Gastroesophageal sphincter (tissue), 4 donors: ENCODE results near the gene G6PC3. TPM values are rescaled to one million over a fixed set of nuclear protein-coding genes. Genes with fewer than 3 reads are reported as not detected.

Experiments used
- ATAC-seq: fragments of 150-250 bp; one replicate; pipeline ENCODE4 v1.9.1; 2016; ENCODE audit warnings: mild to moderate bottlenecking, moderate library complexity
- H3K27ac ChIP-seq, 4 donors: fragments of 200-600 bp; sonication (generic) in 3 of 4; 1 replicate in 3 of 4; 2 replicates in 1 of 4; pipeline ENCODE4 v1.5.1; 2016 to 2019
- H3K27me3 ChIP-seq: fragments of 200-600 bp; sonication (generic); one replicate; pipeline ENCODE4 v1.5.1; 2019
- H3K36me3 ChIP-seq, 2 donors: fragments of 200-600 bp; sonication (generic); one replicate each; pipeline ENCODE4 v1.5.1; 2019; ENCODE audit warnings: control low read depth in 1 of 2
- H3K4me1 ChIP-seq, 3 donors: fragments of 200-600 bp; sonication (generic); 1 replicate in 2 of 3; 2 replicates in 1 of 3; pipeline ENCODE4 v1.5.1; 2016 to 2019; ENCODE audit warnings: control low read depth in 2 of 3
- H3K4me3 ChIP-seq, 2 donors: fragments of 200-600 bp; sonication (generic); one replicate each; pipeline ENCODE4 v1.5.1; 2019; ENCODE audit warnings: mild to moderate bottlenecking in 1 of 2, moderate library complexity in 1 of 2
- H3K9me3 ChIP-seq, 3 donors: fragments of 200-600 bp; sonication (generic); one replicate each; pipeline ENCODE4 v1.5.1; 2017 to 2019; ENCODE audit warnings: control low read depth in 2 of 3
- EP300 ChIP-seq: sonication (generic); formaldehyde crosslinking; IDR thresholded peaks from one replicate; pipeline ENCODE4 v1.6.1; 2017; ENCODE audit warnings: antibody characterized with exemption, mild to moderate bottlenecking
- POLR2A ChIP-seq, 2 donors: fragments of 450-650 bp; IDR thresholded peaks; one replicate each; pipeline ENCODE4 v1.6.1; 2017; ENCODE audit warnings: antibody characterized with exemption in 2 of 2, mild to moderate bottlenecking in 2 of 2, moderate library complexity in 1 of 2
- POLR2AphosphoS5 ChIP-seq: sonication (generic); formaldehyde crosslinking; IDR thresholded peaks from one replicate; pipeline ENCODE4 v1.6.1; 2017; ENCODE audit warnings: antibody characterized with exemption
- WGBS, 2 donors: methylation state at CpG; one replicate each; pipeline ENCODE4 v1.1.5; 2018; ENCODE audit warnings: low coverage in 1 of 2; 5-methylcytosine and 5-hydroxymethylcytosine counted together
- total RNA-seq, 4 donors: library from RNA; depleted of rRNA; stranded (reverse); fragments of >200 nt; gene quantifications; one replicate each; pipeline ENCODE4 v1.1.0, GENCODE V29; 2016
- TF ChIP-seq, protein P1 (sequence below), 4 experiments: fragments of 200-600 bp in 2 of 4; fragments of 450-650 bp in 2 of 4; sonication (generic) in 1 of 4; IDR thresholded peaks; one replicate each; pipeline ENCODE4 v1.5.1; 2017 to 2019; ENCODE audit warnings: antibody characterized with exemption in 4 of 4, mild to moderate bottlenecking in 2 of 4, moderate library complexity in 2 of 4

The G6PC3 gene
- total RNA-seq, 4 donors from 2014 or later: 22.1 to 27.5 (median 26.2) TPM

DNA sequence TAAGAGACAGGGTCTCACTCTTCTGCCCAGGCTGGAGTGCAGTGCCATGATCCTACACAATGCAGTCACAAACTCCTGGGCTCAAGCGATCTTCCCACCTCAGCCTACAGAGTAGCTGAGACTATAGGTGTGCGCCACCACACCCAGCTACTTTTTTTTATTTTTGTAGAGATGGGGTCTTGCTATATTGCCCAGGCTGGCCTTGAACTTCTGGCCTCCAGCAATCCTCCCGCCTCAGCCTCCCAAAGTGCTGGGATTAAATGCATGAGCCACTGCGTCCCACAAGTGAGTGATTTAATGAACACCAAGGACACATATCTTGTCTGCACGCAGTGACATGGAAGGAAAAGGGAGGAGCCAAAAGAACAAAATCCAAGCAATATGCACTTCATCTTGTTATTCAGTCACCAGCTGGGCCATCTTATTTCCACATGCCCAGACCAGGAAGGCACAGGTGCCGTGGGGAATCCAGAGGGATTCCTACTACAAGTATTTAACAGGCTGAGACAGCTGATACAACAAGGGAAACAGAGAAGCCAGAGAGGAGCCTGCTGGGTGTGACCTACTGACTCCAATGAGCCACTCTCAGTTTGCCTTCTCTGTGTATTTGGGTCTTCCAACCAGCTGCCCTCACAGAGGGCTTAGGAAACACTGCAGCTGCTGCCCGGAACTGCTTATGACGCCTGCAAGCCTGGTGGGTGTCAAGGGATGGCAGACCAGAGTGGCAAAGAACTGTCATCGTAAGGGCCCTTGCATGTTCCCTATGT is 21.1 kb upstream of the G6PC3 start:
- ATAC-seq: no peak
- Histone ChIP-seq H3K27me3 (no peaks in the 10 kb centered on the region), H3K36me3 (peaks cover 0 to 74% of the 10 kb centered on the region in 2 donors), H3K9me3 (no peaks in the 10 kb centered on the region), H3K27ac (no peak overlapping the region), H3K4me3 (no peak overlapping the region), H3K4me1 (peaks cover 0 to 23% (median 3%) of the 10 kb centered on the region in 3 donors)
- TF ChIP-seq, protein P1, sequence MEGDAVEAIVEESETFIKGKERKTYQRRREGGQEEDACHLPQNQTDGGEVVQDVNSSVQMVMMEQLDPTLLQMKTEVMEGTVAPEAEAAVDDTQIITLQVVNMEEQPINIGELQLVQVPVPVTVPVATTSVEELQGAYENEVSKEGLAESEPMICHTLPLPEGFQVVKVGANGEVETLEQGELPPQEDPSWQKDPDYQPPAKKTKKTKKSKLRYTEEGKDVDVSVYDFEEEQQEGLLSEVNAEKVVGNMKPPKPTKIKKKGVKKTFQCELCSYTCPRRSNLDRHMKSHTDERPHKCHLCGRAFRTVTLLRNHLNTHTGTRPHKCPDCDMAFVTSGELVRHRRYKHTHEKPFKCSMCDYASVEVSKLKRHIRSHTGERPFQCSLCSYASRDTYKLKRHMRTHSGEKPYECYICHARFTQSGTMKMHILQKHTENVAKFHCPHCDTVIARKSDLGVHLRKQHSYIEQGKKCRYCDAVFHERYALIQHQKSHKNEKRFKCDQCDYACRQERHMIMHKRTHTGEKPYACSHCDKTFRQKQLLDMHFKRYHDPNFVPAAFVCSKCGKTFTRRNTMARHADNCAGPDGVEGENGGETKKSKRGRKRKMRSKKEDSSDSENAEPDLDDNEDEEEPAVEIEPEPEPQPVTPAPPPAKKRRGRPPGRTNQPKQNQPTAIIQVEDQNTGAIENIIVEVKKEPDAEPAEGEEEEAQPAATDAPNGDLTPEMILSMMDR (IDR thresholded peaks at IDR 0.05): no peak
- TF ChIP-seq EP300: no peak
- TF ChIP-seq POLR2A (IDR thresholded peaks at IDR 0.05): no peak
- no peak for TF ChIP-seq POLR2AphosphoS5
- WGBS, 2 donors: 92 to 100% methylated on average over 3 to 6 of the region's 9 CpGs

DNA sequence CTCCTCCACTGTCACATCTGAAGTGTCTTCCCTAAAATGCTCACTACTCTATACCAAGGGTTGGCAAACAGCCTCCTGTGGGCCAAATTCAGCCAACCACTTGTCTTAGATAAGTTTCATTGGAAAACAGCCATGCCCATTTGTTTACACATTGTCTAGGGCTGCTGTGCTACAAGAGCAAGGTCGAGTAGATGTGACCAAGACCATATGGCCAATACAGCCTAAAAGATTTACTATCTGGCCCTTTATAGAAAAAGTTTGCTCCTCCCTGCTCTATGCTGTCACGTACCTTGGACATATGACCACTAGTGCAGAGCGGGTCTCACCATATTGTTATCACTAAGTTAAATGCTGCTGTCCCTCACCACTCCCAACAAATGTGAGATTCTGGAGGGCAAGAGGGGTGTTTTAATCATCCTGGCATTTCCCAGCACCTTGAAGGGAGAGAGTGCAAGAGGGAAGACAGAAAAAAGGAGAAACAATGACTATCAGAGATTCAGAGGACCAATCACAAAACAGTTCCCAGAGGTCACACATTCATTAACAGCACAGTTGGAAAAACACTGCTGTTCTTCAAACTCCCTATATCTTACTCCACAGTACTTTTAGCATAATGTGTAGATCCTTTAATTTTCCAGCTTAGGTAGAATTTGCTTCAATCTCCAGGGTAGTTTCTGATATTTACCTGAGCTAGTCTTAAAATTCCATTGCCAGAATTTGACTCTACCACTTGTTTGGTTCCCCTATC is 17.2 kb upstream of the G6PC3 start:
- no peak for ATAC-seq
- peaks cover 0 to 88% of the 10 kb centered on the region in 2 donors for H3K36me3 ChIP-seq
- 31 to 56% methylated on average over 2 to 3 of the region's 3 CpGs for WGBS, 2 donors
- TF ChIP-seq POLR2A (IDR thresholded peaks at IDR 0.05) (no peak), POLR2AphosphoS5 (no peak), EP300 (no peak)
- TF ChIP-seq, protein P1 (IDR thresholded peaks at IDR 0.05): no peak
- no peak overlapping the region for H3K27ac ChIP-seq
- H3K4me1 ChIP-seq: peaks cover 0 to 11% (median 0%) of the 10 kb centered on the region in 3 donors
- H3K9me3 ChIP-seq: no peaks in the 10 kb centered on the region
- H3K27me3 ChIP-seq: no peaks in the 10 kb centered on the region
- no peak overlapping the region for H3K4me3 ChIP-seq

DNA sequence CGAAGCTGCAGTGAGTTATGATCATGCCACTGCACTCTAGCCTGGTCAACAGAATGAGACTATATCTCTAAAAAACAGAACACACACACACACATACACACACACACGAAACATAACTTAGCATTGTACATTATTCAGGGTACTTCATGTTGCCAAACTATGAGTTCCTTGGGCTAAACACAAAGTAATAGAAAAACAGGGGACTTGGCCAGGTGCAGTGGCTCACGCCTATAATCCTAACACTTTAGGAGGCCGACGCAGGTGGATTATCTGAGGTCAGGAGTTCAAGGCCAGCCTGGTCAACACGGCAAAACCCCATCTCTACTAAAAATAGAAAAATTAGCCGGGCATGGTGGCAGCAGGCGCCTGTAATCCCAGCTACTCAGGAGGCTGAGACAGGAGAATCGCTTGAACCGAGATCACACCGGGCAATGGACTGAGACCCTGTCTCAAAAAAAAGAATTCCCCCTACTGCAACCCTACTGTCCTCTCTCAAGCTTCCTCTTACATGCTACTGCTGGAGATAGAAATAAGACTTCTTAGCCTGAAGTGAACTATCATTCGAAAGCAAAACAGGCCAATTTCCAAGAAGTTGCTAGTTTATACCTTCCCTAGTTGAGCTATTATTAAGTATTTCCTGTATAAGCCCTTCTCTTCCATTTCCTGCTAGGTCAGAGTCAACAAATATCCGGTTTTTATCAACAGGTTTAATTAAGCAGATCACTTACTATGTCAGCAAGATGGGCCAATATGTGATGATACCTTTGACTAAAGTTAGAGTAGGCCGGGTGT is 11.2 kb upstream of the G6PC3 start:
- no peak overlapping the region for H3K27ac ChIP-seq
- TF ChIP-seq, protein P1 (IDR thresholded peaks at IDR 0.05): no peak
- TF ChIP-seq POLR2AphosphoS5: no peak
- no peak for TF ChIP-seq POLR2A (IDR thresholded peaks at IDR 0.05)
- TF ChIP-seq EP300: no peak
- H3K27me3 ChIP-seq: no peaks in the 10 kb centered on the region
- H3K4me1 ChIP-seq: peaks cover 0 to 21% (median 0%) of the 10 kb centered on the region in 3 donors
- H3K9me3 ChIP-seq: no peaks in the 10 kb centered on the region
- no peak for ATAC-seq
- H3K4me3 ChIP-seq: no peak overlapping the region
- 80% methylated on average over 9 to 12 of the region's 14 CpGs for WGBS, 2 donors
- H3K36me3 ChIP-seq: peaks cover 0 to 88% of the 10 kb centered on the region in 2 donors

DNA sequence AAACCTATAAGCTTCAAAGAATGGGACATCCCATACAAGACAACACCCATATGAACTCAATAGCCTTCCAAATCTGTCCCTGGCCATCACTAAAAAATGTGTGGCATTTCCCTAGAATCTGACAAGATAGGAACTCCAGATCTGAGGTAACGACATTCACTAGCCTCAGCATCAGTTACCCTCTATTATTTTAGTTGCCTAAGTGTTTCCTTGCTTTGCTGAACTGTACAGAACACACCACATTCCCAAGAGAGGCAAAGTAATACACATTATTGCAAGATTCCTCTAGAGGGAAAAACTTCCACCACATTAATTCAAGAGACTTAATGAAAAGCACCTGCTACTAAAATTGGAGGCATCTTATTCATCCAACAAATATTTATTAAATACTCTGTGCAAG is 9.1 kb upstream of the G6PC3 start:
- no peak overlapping the region for H3K27ac ChIP-seq
- H3K4me1 ChIP-seq: peaks cover 0 to 38% (median 0%) of the 10 kb centered on the region in 3 donors
- no peaks in the 10 kb centered on the region for H3K27me3 ChIP-seq
- H3K36me3 ChIP-seq: peaks cover 0 to 74% of the 10 kb centered on the region in 2 donors
- ATAC-seq: no peak
- TF ChIP-seq POLR2AphosphoS5 (no peak), POLR2A (IDR thresholded peaks at IDR 0.05) (no peak), EP300 (no peak)
- TF ChIP-seq, protein P1 (IDR thresholded peaks at IDR 0.05): no peak
- no peak overlapping the region for H3K4me3 ChIP-seq
- 33 to 83% methylated on average over 1 of the region's 1 CpG for WGBS, 2 donors
- H3K9me3 ChIP-seq: no peaks in the 10 kb centered on the region
